ENCODE results near the gene SUN1. TPM values are rescaled to one million over a fixed set of nuclear protein-coding genes. Genes with fewer than 3 reads are reported as not detected.

The SUN1 gene
- total RNA-seq, 2 experiments from 2014 or later: 83.4 to 105 TPM

DNA sequence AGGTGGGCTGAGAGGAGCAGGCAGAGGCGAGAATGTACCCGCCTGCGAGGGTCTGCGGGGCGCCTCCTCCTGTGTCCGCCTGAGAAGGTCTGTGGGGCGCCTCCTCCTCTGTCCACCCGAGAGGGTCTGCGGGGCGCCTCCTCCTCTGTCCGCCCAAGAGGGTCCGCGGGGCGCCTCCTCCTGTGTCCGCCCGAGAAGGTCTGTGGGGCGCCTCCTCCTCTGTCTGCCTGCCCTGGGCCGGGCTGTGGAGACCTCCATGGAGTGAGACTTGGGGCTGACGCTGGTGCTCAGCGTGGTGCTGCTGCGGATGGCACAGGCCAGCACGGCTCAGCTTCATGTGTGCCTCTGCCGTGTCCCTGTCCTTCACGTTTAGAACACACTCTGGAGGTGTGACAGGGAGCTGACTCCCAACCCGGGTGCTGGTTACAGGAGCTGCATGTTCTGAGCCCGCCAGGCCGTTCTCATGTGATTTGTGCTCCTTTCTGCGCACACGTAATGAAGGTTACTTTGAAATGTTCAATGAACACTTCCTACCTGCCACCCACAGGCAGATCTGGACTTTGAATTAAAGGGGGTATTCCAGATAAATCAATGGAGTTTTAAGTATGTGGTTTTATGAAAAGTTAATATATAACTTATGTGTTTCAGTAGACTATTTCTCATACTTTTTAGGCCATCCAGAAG lies 23.6 kb downstream of the SUN1 start:
- intact Hi-C loops (cut with micrococcal nuclease; ENCODE audit: unreplicated experiment): no loop called here

GRCh38 chr7:856444-857095 lies 24.3 kb downstream of the SUN1 start:
- Histone ChIP-seq H2AFZ (ENCODE audit: low read length) (no peak overlapping the region), H3K79me2 (ENCODE audit: insufficient read depth, low read depth, low read length) (no peaks in the 10 kb centered on the region), H3K27ac (ENCODE audit: low read depth, low read length, poor library complexity, severe bottlenecking) (no peak overlapping the region), H3K9me2 (ENCODE audit: insufficient read depth, low read length) (no peaks in the 10 kb centered on the region), H3K9me3 (ENCODE audit: low read length) (no peaks in the 10 kb centered on the region), H3K4me3 (ENCODE audit: low read depth, low read length, poor library complexity, severe bottlenecking) (no peak overlapping the region), H3K4me1 (ENCODE audit: insufficient read depth, low read length, poor library complexity, severe bottlenecking) (no peaks in the 10 kb centered on the region), H3K4me2 (ENCODE audit: low read length) (no peak overlapping the region), H4K20me1 (ENCODE audit: insufficient read depth, low read length) (no peaks in the 10 kb centered on the region), H3K36me3 (ENCODE audit: insufficient read depth, low read length) (peaks cover 76% of the 10 kb centered on the region)
- ChIA-PET POLR2A (no interaction called here), CTCF (ENCODE audit: unreplicated experiment) (no interaction called here)
- TF ChIP-seq EZH2phosphoT487 (IDR thresholded peaks at IDR 0.05; ENCODE audit: borderline replicate concordance, low read depth, low read length): no peak
- no peak for TF ChIP-seq CTCF (conservative IDR thresholded peaks at IDR 0.05; ENCODE audit: low read length)
- BruUV-seq (replicated peaks): no TSS peak
- DNase-seq (ENCODE audit: low spot score): no peak
- intact Hi-C loops (cut with micrococcal nuclease; ENCODE audit: unreplicated experiment): no loop called here

More for the DNA sequence above, 23.6 kb downstream of the SUN1 start:
- no peaks in the 10 kb centered on the region for H3K9me3 ChIP-seq (ENCODE audit: low read length)
- BruUV-seq (replicated peaks): no TSS peak
- no peaks in the 10 kb centered on the region for H3K4me1 ChIP-seq (ENCODE audit: insufficient read depth, low read length, poor library complexity, severe bottlenecking)
- CTCF ChIA-PET (ENCODE audit: unreplicated experiment): no interaction called here
- H4K20me1 ChIP-seq (ENCODE audit: insufficient read depth, low read length): no peaks in the 10 kb centered on the region
- no peak overlapping the region for H2AFZ ChIP-seq (ENCODE audit: low read length)
- no peaks in the 10 kb centered on the region for H3K79me2 ChIP-seq (ENCODE audit: insufficient read depth, low read depth, low read length)
- H3K4me3 ChIP-seq (ENCODE audit: low read depth, low read length, poor library complexity, severe bottlenecking): no peak overlapping the region
- H3K9me2 ChIP-seq (ENCODE audit: insufficient read depth, low read length): no peaks in the 10 kb centered on the region
- no peak for DNase-seq (ENCODE audit: low spot score)
- peaks cover 68% of the 10 kb centered on the region for H3K36me3 ChIP-seq (ENCODE audit: insufficient read depth, low read length)
- H3K4me2 ChIP-seq (ENCODE audit: low read length): no peak overlapping the region
- POLR2A ChIA-PET: no interaction called here
- H3K27ac ChIP-seq (ENCODE audit: low read depth, low read length, poor library complexity, severe bottlenecking): no peak overlapping the region
- no peak for TF ChIP-seq CTCF (conservative IDR thresholded peaks at IDR 0.05; ENCODE audit: low read length)
- TF ChIP-seq EZH2phosphoT487 (IDR thresholded peaks at IDR 0.05; ENCODE audit: borderline replicate concordance, low read depth, low read length): no peak

DNA sequence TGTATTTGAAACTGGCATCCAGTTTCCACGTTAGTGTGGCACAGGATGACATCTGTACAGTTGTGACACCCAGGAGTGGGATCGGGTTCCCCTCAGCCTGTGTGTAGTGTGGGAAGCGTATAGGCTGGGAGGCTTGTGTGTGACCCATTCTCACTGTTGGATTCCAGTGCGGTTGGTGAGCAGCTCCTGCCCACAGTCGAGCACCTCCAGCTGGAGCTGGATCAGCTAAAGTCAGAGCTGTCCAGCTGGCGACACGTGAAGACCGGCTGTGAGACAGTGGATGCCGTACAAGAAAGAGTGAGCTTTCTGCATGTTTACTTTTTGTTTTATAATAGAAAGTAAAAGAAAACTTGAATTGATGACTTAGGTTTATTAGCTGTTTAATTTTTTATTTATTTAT lies 25.4 kb downstream of the SUN1 start:
- Histone ChIP-seq H3K4me3 (ENCODE audit: low read depth, low read length, poor library complexity, severe bottlenecking) (no peak overlapping the region), H3K4me2 (ENCODE audit: low read length) (no peak overlapping the region), H3K9me2 (ENCODE audit: insufficient read depth, low read length) (no peaks in the 10 kb centered on the region), H3K4me1 (ENCODE audit: insufficient read depth, low read length, poor library complexity, severe bottlenecking) (no peaks in the 10 kb centered on the region), H4K20me1 (ENCODE audit: insufficient read depth, low read length) (no peaks in the 10 kb centered on the region), H3K9me3 (ENCODE audit: low read length) (no peaks in the 10 kb centered on the region), H3K79me2 (ENCODE audit: insufficient read depth, low read depth, low read length) (no peaks in the 10 kb centered on the region), H2AFZ (ENCODE audit: low read length) (no peak overlapping the region), H3K36me3 (ENCODE audit: insufficient read depth, low read length) (peaks cover 79% of the 10 kb centered on the region), H3K27ac (ENCODE audit: low read depth, low read length, poor library complexity, severe bottlenecking) (no peak overlapping the region)
- intact Hi-C loops (cut with micrococcal nuclease; ENCODE audit: unreplicated experiment): no loop called here
- DNase-seq (ENCODE audit: low spot score): no peak
- POLR2A ChIA-PET: no interaction called here
- CTCF ChIA-PET (ENCODE audit: unreplicated experiment): no interaction called here
- no peak for TF ChIP-seq EZH2phosphoT487 (IDR thresholded peaks at IDR 0.05; ENCODE audit: borderline replicate concordance, low read depth, low read length)
- no peak for TF ChIP-seq CTCF (conservative IDR thresholded peaks at IDR 0.05; ENCODE audit: low read length)
- no TSS peak for BruUV-seq (replicated peaks)
